Stimulated activated CD4-positive, alpha-beta T cell treated with anti-CD3 and anti-CD28 coated beads, Interleukin-2, amount 100 ng/mL, for 4 hours (primary cell): ENCODE results near the gene SENP8.

ENCODE experiments used
- DNase-seq: peaks from one replicate; pipeline ENCODE4 v3.0.0-alpha.2; 2020; ENCODE audit warnings: low read depth

Gene SENP8

DNA sequence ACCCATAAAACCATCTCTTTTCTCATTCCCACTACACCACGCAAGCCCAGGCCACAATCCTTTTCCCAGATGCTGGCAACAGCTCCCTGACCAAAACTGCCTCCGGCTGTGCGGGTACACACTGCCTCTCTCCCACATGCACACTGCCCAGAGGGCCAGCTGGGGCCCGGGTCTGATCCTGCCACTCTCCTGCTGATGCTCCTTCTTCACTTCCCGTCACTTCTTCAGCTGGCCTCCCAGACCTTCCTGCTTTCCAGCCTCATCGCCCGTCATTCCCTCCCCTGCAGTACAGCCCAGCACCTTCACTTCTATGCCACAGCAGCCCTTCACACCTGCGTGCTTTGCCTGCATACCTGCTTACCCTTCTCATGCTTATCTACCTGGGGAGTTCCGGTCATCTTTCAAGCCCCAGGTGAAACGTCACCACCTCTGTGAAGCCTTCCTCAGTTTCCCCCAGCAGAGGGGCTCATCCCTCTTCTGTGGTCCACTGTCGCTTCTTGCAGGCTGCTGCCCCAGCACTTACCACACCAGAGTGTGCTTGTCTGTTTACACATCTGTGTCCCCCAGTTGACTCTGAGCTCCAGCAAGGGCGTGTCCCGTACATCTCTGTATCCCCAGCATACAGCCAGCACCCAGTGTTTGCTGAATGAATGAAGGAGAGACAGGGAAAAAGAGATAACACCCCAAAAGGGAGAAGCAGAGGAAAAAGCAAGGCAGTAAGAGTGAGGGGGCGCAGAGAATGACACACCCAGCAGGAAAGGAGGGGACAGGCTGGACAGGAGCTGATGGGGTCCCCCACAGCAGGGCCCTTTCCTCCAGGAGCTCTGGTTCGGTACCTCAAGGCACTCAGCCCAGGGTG, 57.2 kb downstream of the SENP8 start:
- DNase-seq: no peak

GRCh38 chr15:72176159-72176558, 58.0 kb downstream of the SENP8 start:
- DNase-seq: no peak

DNA sequence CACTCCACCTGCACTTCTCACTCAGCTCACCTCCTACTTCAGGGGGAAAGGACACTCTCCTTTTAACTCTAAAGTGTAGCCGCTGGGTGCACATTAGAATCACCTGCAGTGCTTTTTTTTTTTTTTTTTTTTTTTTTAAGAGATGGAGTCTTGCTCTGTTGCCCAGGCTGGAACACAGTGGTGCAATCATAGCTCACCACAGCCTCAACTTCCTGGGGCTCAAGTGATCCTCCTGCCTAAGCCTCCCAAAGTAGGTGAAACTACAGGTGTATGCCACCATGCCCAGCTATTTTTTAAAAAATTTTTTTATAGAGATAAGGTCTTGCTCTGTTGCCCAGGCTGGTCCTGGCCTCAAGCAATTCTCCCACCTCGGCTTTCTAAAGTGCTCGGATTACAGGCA, 58.5 kb downstream of the SENP8 start:
- no peak for DNase-seq

- no peak for DNase-seq
These were observed 60.9 kb downstream of the SENP8 start for GRCh38 chr15:72178976-72179585.

DNA sequence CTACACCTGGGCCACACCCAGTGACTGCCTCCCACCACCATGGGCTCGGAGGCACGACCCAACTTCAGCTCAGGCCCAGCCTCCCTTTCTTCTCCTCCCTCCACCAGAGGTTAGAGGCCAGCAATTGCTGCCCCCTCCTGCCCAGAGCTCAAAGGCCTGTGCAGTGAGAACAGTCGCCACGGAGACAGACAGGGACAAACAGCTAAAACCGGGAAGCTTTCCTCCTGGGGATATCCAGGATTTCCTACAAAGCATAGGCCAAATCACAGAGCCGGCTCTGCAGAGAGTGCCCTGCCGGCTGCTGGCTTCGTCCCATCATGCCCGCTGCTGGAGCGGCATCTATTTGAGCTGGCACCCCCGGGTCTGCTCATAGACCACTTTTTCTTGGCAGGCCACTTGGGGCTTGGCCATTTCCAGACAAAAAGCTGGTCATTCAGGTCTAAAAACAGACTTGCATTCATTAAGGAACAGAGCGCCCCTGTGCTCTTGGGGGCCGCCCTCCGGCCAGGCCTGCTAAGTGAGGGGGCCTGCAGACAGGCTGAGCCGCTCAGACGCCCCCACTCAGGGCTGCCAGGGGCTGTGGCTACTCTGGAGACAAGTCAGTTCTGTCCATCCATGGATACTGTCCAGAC, 61.9 kb downstream of the SENP8 start:
- DNase-seq: no peak

DNA sequence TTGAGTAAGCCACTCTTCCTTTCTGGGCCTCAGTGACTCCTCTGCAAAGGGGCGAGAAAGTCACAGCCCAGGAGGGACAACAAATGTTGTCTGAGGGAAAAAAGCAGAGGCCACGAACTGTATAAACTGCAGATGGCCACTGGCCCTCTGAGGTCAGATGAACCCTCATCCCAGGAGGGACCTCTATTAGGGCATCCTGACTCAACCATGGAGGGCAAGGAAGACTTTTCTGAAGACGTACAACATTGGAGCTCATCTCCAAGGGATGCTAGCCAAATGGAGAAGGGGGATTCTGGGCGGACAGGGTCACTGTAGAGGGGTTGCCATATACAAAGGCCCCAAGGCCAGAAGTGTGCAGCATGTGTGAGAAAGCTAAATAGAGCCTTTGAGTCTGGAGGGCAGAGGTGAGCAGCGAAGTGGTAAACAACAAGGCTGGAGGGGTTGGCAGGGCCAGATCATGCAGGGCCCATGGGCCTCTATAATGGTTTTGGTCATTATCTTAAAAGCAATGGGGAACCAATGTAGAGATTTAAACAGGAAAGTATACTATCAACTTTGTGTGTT, 62.6 kb downstream of the SENP8 start:
- DNase-seq: no peak

DNA sequence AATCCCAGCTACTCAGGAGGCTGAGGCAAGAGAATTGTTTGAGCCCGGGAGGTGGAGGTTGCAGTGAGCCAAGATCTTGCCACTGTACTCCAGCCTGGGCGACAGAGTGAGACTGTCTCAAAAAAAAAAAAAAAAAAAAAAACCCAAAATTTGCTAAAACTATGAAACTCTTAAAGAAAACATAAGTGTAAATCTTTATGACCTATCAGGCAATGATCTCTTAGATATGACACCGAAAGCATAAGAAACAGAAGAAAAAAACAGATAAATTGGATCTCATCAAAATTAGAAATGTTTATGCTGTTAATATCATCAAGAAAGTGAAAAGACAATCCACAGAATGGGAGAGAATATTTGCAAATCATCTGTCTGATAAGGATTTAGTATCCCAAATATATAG, 64.0 kb downstream of the SENP8 start:
- DNase-seq: no peak

DNA sequence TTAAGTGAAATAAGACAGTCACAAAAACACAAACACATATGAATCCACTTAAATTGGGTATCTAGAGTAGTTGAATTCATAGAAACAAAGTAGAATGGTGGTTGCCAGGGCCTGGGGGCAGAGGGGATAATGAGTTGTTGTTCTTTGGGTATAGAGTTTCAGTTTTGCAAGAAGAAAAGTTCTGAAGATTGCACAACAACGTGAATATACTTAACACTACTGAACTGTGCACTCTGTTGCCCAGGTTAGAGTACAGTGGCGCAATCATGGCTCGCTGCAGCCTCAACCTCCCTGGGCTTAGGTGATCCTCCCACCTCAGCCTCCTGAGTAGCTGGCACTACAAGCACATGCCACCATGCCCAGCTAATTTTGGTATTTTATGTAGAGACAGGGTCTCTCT, 64.5 kb downstream of the SENP8 start:
- no peak for DNase-seq

DNA sequence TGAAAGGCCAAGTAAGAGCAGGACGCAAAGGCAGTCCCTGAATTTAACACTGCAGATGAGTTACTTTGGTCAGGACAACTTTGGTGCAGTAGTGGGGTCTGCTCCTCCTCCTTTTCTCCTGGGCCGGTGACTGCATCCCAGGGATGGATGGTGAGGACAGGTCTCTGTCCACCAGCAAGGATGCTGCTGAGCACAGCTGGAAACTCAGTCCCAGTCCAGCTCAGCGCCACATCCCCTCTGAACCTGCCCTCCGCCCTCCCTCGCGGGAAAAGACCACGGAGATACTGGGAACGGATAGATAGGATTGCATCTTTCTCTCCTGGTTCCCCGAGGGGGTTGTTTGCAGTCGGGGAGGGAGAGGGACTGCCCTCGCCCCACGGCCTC, 65.6 kb downstream of the SENP8 start:
- DNase-seq: no peak

DNA sequence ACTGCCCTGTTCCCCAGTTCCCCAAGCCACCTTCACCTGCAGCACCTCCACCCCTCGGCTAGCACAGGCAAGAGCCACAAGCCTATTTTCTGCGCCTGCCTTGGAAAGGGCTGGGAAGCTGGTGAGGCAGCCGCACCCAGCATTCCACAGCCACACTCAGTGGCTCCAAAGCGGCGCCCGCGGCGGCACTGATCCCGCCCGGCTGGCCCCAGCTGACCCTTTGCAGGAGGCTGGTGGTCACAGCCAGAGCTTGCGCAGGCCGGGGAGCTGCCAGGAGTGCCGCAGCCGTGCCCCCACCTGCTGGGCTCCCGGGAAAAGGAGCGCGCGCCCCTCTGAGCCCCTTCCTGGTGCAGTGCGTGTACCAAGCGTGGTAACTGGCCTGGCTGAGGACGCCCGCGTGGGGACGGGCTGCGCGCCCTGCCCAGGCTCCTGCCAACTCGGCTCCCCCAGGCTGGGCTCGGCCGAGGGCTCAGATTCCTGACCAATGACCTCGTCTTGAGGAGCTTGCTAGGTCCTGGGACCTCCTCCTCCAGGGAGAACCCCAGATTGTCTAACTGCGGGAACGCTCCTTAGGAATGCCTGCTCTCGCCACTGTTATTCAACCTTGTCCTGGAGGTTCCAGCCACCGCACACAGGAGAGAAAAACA, 66.1 kb downstream of the SENP8 start:
- DNase-seq: no peak

DNA sequence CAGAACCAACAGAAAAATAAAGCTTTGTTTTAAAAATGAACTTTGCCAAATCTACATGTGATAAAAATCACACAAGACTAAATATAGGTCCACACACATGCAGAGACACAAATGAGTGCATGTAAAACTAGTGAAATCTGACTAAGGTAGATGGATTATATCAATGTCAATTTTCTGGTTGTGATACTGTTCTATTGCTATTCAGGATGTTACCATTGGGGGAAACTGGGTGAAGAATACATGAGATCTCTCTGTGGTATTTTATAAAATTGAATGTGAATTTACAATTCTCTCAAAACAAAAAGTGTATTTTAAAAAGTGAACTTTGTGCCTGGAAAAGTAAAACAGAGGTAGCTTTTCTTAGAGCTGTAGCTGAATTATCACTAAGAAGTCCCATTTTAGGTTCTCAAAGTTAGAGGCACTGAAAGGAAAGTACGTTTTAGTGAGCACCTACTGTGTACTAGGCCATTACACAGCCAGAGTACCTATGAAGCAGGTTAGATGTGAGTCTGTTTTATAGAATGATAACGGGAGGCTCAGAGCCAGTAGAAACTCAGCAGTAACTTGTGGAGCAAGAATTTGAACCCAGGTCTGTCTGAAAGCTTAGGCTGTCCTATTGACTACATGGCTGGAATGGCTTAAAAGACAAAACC, 71.2 kb downstream of the SENP8 start:
- no peak for DNase-seq

GRCh38 chr15:72192416-72192815, 74.2 kb downstream of the SENP8 start:
- DNase-seq: no peak
